Medulla oblongata (tissue), 1 donor: ENCODE results near the gene INAVA.
"Not testable (repeated sequence)": the region's sequence is repeated elsewhere in the genome, so short reads cannot be mapped to it uniquely, and the experiment has no call there.

Experiments
- DNase-seq: peaks from one replicate; pipeline ENCODE4 v3.0.0-alpha.2; 2015; ENCODE audit errors: extremely low spot score

INAVA gene

DNA sequence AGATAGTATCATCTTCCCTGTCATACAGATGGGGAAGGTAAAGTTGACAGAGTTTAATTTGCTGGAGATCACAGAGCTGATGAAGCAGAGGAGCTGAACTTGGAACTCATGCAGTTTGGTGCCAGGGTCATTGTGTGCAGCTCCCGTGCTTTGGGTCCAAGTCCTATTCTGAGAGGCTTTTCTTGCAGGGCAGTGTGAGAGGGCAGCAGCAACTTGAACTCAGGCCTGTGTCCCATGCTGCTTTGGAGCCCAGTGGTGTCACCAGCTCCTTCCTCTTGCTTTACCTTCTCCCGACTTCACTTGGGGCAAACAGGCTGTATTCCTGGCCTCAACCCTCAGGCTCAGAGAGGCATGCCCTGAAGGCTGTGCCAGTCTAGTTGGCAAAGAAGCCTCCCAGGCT, 24.7 kb downstream of the INAVA start:
- no peak for DNase-seq

DNA sequence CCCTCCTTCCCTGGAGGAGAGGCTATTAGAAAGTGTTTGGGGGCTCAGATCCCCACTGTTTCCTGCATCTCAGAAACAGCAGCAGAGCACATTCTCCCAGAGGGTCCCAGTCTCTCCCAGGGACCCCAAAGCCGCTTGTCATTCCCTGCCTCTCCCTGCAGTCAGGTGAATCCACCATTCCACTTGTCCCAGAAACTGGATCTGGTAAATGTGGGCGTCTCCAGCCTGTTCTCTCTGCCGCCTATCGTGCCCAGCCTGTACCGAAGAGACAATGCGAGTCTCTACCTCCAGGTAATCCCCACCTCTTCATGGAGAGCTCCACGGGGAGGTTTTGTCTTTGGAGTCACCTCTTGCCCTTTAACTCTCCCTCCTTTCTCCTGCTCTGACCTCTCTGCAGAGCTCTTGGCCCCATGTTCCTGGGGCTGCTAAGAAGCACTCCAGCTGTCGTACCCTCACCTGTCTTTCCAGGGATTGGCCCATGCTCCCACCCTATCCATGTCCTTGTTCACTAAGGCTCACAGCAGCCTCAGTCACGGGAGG, 26.9 kb downstream of the INAVA start:
- no peak for DNase-seq

DNA sequence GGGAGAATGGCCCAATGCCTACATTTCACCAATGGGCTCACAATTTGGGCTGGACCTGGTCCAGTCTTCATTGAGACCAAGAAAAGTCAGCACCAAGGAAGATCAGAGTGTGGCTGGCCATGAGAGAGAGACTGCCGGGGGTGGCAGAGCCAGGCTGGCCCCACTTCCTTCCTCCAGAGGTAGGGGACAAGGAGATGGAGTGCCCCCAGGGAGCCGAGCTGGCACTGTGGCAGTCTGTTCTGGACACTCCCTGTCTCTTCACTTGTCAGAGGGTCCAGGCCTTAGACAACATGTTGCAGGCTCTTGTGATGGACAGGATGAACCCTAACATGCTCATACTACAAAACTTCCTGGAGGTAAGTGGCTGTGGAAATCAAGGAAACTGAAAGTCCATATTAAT, 27.7 kb downstream of the INAVA start:
- no peak for DNase-seq

DNA sequence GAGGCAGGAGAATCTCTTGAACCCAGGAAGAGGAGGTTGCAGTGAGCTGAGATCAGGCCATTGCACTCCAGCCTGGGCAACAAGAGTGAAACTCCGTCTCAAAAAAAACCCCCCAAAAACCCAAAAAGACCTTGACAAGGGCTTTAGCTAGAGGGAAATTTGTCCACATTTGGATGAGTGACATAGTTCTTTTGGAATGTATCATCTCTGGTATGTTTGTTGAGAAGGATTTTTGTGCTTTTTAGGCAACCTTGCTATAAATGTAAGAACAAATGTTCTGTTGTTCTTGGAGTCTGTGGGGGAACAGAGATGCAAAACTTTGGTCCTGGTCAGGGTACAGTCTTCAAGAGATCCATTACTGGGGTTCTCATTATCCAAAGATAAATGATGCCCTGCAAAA, 28.9 kb downstream of the INAVA start:
- no peak for DNase-seq

DNA sequence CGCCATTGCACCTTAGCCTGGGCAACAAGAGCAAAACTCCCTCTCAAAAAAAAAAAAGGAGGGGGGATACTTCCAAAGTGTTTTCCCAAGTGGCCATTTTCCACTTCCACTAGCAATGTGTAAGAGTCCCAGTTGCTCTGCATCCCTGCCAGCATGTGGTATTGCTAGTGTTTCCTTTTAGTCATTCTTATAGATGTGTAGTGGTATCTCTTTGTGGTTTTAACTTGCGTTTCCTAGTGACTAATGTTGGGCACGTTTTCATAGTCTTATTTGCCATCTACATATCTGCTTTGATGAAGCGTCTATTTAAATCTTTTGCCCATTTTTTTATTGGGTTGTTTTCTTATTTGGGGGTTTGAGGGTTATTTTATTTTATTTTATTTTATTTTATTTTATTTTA, 31.1 kb downstream of the INAVA start:
- no peak for DNase-seq

DNA sequence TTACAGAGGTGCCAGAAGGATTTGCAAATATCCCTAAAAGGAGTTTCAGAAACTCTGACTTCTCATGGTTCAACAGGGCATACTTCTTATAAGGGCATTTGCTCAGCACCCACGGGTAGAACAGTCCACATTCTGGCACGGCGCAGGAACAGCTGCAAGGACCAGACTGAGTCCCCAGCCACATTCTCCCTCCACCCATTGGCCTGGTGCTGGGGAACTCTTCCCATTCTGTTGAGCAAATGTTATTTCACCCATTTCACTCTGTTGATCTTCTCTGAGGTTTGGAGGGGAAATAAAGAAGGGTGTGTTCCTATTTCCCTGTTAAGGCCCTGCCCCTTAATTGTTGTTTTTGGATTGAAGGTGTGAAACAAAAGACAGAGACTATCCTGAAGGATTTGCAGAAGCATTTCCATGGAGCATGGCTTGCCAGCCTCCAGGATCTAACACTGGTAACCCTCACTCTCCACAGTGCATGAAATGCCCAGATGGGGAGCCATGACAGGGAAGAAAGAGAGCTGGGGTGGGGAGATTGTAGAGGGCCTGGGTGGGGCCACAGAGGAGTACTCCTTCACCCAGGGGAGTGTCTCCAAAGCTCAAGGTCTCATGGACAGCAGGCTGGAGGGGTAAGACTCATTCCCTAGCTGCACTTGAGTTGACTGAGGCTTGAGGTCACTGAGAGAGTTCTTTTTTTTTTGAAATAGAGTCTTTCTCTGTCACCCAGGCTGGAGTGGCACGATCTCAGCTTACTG, 35.0 kb downstream of the INAVA start:
- DNase-seq, result no peak

DNA sequence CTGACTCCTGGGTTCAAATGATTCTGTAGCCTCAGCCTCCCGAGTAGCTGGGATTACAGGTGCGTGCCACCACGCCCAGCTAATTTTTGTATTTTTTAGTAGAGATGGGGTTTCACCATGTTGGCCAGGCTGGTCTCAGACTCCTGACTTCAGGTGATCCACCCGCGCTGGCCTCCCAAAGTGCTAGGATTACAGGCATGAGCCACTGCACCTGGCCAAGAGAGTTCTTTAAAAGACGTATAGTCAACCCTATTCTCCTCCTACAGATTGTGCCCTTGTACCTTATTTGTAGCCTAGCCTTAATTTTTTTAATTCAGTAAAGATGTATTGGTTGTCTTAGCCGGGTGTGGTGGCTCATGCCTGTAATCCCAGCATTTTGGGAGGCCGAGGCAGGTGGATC, 35.6 kb downstream of the INAVA start:
- DNase-seq, result not testable (repeated sequence)

DNA sequence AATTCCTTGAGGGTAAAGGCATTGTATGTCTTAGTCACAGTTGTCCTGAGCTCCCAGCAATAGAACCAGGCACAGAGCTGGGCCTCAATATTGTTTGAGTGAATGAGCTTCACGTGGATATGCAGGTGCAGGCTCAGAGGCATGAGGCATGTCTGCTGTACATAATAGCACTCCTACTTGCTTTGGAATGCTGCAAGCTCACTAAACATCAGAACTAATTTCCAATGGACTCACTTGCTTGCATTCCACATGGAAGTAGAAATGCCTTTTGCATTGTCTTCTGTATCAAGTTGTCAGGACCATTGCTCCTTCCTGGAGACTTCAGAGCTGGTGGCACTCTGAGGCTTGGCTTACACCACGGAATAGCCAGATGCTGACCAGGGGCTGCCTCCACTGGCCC, 37.1 kb downstream of the INAVA start:
- DNase-seq, result no peak

DNA sequence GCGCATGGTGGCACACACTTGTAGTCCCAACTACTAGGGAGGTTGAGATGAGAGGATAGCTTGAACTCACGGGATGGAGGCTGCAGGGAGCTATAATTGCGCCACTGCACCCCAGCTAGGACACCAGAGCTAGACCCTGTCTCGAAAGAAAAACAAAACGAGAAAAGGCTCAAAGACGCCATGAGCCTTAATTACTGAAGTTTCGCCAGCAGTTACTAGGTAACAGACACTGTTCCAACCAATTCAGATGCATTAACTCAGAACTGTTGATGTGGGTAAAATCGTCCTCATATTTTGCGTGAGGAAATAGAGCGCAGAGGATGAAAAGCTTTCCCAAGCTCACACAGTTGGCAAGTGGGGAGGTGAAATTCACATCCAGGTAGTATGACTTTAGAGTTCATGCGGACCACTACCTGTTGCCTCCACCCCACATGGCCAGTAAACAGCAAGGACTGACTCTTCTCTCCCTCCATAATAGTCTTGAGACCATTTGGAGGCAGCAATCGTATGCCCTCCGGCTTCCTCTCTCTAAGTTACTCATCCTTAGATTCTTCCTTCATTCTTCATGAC, 40.1 kb downstream of the INAVA start:
- DNase-seq, result no peak

DNA sequence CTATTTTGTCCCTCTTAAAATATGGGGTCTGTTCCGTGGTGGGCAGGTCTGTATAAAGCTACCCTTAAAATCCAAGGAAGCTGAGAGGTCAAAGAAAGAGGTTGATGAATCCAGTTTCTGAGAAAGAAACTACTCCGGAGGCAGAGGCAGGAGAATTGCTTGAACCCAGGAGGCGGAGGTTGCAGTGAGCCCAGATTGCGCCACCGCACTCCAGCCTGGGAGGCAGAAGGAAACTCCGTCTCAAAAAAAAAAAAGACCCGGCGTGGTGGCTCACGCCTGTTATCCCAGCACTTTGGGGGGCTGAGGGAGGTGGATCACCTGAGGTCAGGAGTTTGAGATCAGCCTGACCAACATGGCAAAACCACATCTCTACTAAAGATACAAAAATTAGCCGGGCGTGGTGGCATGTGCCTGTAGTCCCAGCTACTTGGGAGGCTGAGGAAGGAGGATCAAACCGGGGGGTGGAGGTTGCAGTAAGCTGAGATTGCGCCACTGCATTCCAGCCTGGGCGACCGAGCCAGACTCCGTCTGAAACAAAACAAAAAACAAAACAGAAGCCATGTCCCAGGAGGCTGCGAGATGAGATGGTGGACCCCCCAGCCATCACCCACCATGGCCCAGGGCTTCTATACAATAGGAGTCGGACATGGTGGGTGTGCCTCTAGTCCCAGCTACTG, 40.7 kb downstream of the INAVA start:
- DNase-seq, result not testable (repeated sequence)

DNA sequence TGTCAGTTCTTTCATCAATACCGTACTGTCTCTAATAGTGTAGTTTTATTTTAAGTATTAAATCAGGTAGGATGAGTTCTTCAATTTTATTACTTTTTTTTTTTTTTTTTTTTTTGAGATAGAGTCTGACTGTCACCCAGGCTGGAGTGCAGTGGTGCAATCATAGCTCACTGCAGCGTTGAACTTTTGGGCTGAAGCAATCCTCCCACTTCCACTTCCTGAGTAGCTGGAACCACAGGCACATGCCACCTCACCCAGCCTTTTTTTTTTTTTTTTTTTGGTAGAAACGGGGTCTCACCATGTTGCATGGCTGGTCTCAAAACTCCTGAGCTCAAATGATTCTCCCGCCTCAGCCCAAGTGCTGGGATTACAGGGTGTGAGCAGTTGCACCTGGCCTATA, 44.3 kb downstream of the INAVA start:
- no peak for DNase-seq

DNA sequence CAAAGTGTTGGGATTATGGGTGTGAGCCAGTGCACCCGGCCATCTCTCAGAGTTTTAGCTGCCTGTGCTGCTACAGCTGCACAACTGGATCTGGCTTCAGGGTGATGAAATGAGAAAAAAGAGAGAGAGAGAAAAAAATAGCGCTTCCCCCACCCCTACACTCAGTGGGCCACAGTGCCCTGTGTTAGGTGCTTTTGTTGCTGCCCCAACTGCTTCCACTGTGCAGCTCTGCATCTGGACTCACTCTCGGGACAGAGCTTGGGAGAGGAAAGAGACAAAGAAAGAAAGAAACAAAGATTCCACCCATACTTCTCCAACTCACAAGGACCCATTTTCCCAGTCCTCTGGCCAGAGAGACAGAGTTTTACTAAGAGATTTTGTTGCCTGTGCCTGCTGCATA, 50.4 kb downstream of the INAVA start:
- DNase-seq, result no peak

DNA sequence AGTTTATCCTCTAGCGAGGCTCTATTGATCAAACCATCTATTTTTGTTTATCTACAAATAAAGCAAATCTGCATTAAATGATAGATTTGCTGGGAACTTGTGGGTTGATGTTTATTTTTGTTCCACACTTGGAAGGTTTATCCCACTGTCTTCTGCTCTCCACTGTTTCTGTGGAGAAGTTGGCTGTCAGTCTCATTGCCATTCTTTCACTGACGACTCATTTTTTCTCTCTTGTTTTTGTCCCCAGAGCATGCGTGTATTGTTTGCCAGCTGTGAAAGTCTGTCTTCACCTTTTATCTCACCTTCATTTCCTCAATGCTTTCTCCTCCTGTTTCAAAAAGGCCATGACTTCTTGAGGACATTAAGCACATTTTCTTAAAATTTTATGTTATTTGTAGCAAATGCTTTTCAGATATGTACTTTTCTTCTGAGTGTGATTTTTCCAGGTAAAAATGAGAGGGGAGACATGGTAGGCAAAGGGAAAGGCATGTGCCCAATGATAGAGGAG, 52.4 kb downstream of the INAVA start:
- DNase-seq, result no peak

DNA sequence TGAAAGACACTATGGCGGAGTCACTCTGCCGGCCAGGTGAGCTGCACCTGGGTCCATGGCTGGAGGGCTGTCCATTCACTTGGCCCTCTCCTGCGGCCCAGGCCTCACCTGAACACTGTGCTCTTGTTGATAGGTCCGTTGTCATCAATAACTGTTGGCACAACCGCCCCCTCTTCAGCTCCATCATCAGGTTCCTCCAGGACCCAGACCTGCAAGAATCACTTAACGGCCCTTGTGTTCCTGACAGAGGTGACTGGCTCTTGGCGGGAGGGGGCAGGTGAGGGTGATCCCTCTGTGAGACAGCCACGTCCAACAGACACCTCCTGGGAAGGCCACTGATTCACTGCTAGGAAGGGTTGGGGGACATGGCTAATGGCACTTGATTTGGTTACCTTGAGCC, 54.9 kb downstream of the INAVA start:
- no peak for DNase-seq

DNA sequence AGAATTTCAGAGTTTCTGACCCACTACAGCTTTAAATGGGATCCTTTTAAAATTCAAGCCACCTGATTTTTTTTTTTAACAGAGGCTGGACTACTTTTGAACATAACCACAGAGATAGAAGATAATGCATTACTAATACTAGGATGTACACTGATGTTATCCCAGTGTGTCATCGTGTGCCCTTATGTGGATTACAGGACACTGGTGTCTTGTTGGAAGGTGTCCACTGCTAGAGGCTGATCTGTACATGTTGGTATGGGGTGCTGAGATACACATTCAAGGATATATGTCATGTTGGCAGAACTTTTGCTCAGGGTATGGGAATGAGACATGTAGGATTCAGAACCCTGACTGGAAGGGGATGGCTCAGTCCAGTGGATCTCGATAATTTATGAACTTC, 56.3 kb downstream of the INAVA start:
- no peak for DNase-seq

DNA sequence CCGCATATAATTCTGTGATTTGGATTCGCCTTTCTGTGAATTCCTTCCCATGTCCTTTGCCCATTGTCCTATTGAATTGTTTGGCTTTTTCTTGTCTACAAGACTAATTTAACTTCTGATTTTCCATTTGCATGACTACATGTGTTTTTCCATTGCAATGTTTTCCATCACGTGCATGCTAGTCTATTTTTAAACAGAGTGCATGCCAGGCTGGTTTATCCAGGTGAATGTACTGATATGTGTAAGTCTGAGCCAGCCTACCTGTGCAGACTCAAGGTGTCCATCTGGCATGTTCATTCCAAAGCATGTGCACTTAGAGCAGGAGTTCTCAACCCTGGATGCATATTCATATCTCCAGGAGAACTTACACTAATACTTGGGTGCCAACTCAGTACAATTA, 59.7 kb downstream of the INAVA start:
- DNase-seq, result no peak

DNA sequence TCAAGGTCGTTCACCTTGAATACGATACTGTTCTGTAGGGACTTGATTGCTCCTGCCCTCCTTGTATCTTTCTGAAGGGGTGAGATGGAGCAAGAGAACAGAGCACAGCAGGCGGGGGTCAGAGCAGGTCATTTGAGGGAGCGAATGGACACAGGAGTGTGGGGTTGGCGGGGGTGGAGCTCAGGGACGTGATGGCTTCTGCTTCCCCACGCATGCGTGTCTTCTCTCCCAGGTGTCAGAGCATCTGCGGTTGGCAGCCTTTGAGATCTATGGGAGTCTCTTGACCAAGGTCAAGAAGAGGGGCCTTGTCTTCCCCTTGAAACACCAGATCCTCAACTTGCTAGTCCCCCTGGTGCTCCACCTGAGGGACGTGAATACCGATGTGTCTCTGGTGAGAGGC, 63.9 kb downstream of the INAVA start:
- DNase-seq, result no peak

DNA sequence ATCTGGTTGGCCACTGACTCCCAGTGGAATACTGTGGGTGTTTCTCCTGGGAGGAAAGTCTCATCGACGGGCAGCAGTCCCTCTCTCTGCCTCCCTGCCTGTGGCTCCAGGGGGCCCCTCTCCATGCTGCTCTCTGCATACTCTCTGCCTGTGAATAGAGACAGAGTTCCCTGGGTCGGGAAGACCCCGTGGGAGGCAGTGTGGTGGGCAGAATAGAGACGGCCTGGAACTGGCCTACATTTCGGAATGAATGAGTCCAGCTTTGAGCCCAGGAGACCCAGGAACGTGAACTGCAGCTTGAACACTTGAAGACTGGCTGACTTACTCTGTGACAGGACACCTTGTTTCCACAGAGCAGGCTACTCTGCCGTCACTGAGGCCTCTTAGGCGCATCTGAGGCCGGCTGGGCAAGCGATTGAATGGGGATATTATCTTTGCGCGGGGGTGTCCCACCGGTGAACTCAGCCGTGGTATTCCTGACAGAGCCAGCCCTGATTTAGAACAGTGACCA, 64.8 kb downstream of the INAVA start:
- DNase-seq, result no peak

DNA sequence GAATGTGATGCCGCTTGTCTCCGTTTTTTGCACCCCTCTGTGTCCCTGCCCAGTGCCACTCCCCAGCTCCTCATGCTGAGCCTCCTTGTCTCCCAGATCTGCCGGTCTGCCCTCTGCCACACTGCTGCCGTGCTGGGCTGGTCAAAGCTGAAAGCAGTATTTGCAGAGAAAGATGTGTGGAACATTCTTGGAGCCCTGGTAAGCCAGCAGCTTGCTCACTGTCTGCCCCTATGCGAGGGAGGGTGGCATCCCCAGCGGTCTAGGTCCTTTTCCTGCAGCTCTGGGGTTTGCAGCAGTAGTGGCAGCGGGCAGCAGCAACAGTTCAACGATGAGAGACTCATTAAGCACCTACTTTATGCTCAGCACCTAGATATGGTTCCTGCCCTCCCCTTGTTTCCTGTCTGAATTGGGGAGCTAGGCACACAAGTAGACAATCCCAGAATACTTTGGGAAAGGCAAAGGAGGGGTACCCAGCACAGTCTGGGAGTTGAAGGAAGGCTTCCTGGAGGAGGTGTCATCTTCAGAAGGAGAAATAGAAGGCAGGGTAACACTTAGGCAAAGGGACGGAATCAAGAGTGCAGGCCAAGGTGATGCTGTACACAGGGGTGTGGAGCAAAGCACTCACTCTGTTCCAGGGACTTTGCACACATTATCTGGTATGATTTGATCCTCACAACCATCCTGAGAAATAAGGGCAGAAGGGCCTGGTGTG, 65.7 kb downstream of the INAVA start:
- DNase-seq, result no peak

DNA sequence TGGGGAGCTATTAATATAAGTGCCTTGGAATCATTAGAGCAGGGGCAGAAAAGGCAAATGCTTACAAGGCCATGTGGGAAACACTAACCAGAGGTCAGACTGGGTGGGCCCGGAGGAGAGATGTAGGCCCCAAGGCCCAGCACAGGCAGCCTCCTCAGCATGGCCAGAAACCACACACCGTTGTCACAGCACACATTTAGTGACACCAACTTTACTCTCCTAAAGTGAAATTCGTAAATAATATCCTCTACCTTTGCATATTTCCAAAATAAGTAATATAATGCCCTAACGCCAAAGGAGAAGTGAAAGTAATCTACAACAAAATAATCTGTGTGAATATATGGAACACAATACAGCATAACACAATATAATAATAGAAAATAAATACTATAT, 66.2 kb downstream of the INAVA start:
- DNase-seq, result no peak

DNA sequence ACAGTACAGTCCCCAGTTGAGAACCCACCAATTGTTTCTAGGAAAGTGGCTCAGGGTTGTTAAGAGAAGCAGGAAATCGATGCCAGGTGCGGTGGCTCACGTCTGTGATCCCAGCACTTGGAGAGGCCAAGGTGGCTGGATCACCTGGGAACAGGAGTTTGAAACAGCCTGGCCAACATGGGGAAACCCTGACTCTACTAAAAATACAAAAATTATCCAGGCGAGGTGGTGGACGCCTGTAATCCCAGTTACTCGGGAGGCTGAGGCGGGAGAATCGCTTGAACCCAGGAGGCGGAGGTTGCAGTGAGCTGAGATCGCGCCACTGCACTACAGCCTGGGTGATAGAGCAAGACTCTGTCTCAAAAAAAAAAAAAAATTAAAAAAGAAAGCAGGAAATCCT, 67.5 kb downstream of the INAVA start:
- DNase-seq, result not testable (repeated sequence)

DNA sequence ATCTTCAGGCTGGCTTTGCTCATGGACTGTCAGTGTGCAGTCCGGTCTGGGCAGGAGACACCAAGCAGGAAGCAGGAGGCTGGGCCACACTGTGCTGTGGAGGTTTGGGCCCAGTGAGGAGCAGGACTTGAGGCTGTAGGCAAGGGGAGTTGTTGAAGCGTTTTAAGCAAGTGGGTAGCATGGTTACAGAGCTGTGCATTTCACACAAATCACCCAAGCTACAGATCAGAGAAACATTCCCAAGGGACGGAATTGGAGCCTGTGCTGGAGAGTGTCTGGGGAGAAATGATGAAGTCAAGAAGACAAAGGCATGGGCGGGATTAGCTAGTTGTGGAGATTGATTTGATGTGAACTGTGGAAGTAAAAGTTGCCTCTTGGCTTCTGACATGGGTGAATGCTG, 67.9 kb downstream of the INAVA start:
- DNase-seq, result no peak
